ENCODE measurements around the gene LSS. TPM values are rescaled to one million over a fixed set of nuclear protein-coding genes. Genes with fewer than 3 reads are reported as not detected.
"Not testable (repeated sequence)": the region's sequence is repeated elsewhere in the genome, so short reads cannot be mapped to it uniquely, and the experiment has no call there.

LSS gene
- total RNA-seq, 1 donor from 2014 or later = 43.7 TPM

GRCh38 chr21:46187261-46187660, 41.3 kb downstream of the LSS start:
- Histone ChIP-seq H3K4me3 (ENCODE audit: low read depth, low read length) (no peak overlapping the region), H3K36me3 (ENCODE audit: control insufficient read depth, insufficient read depth, low read length) (peaks cover 7% of the 10 kb centered on the region), H3K27me3 (ENCODE audit: control insufficient read depth, insufficient read depth, low read length) (no peaks in the 10 kb centered on the region)
- FAIRE-seq (no peak), DNase-seq (ENCODE audit: low read depth) (no peak)
- TF ChIP-seq, protein P1, sequence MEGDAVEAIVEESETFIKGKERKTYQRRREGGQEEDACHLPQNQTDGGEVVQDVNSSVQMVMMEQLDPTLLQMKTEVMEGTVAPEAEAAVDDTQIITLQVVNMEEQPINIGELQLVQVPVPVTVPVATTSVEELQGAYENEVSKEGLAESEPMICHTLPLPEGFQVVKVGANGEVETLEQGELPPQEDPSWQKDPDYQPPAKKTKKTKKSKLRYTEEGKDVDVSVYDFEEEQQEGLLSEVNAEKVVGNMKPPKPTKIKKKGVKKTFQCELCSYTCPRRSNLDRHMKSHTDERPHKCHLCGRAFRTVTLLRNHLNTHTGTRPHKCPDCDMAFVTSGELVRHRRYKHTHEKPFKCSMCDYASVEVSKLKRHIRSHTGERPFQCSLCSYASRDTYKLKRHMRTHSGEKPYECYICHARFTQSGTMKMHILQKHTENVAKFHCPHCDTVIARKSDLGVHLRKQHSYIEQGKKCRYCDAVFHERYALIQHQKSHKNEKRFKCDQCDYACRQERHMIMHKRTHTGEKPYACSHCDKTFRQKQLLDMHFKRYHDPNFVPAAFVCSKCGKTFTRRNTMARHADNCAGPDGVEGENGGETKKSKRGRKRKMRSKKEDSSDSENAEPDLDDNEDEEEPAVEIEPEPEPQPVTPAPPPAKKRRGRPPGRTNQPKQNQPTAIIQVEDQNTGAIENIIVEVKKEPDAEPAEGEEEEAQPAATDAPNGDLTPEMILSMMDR (IDR thresholded peaks at IDR 0.05; ENCODE audit: insufficient read depth, low read length, severe bottlenecking) = no peak

- H3K4me3 ChIP-seq (ENCODE audit: low read depth, low read length) = no peak overlapping the region
- TF ChIP-seq, protein P1 (IDR thresholded peaks at IDR 0.05; ENCODE audit: insufficient read depth, low read length, severe bottlenecking) = no peak
- FAIRE-seq = no peak
- no peak for DNase-seq (ENCODE audit: low read depth)
- H3K27me3 ChIP-seq (ENCODE audit: control insufficient read depth, insufficient read depth, low read length) = no peaks in the 10 kb centered on the region
- H3K36me3 ChIP-seq (ENCODE audit: control insufficient read depth, insufficient read depth, low read length) = peaks cover 4% of the 10 kb centered on the region
Measured at GRCh38 chr21:46185716-46186115, 42.9 kb downstream of the LSS start.

DNA sequence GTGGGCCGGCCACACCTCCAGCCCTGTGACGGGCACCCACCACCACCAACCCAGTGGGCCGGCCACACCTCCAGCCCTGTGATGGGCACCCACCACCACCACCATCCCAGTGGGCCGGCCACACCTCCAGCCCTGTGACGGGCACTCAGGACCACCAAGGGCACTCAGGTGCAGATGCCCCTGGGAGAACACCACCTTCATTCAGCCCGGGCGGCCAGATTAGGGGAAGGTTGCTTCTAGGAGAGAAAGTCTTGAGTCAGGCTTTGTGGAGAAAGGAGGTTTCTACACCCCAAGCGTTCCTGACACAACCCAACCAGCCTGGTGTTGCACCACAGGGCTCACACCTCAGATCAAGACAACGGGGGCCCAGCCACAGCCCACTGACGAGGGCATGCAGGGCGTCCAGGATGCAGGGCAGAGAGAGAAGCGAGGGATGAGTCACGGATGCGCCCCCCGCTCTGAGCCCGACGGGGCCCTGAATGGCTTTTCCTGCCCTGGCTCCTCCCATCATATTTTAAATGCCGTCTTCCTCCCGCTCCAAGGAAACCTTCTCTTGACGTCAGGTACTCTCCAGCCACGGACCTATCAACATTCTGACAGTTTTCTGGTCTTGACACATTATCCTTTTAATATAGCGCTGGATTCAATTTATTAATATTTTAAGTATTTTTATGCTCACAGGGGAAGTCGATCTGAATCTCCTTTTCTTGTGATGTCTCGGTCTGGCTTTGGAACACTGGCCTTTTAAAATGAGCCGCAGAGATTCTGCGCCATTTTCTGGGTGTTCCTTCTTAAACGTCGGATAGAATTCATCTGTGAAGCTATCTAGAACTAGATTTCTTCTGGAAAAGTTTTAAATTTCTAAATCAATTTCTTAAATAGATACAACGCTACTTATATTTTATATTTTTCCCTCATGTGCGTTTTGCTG, 43.7 kb downstream of the LSS start:
- peak; percentile 68 for DNase-seq (ENCODE audit: low read depth)
- TF ChIP-seq, protein P1 (IDR thresholded peaks at IDR 0.05; ENCODE audit: insufficient read depth, low read length, severe bottlenecking) = no peak
- peaks cover 2% of the 10 kb centered on the region for H3K36me3 ChIP-seq (ENCODE audit: control insufficient read depth, insufficient read depth, low read length)
- FAIRE-seq = no peak
- H3K4me3 ChIP-seq (ENCODE audit: low read depth, low read length) = peak overlapping the region; percentile 81
- H3K27me3 ChIP-seq (ENCODE audit: control insufficient read depth, insufficient read depth, low read length) = no peaks in the 10 kb centered on the region

- H3K36me3 ChIP-seq (ENCODE audit: control insufficient read depth, insufficient read depth, low read length) = peaks cover 2% of the 10 kb centered on the region
- TF ChIP-seq, protein P1 (IDR thresholded peaks at IDR 0.05; ENCODE audit: insufficient read depth, low read length, severe bottlenecking) = no peak
- DNase-seq (ENCODE audit: low read depth) (peak; percentile 63), FAIRE-seq (no peak)
- H3K4me3 ChIP-seq (ENCODE audit: low read depth, low read length) = peak within 1 kb of the TSS; percentile 81
- no peaks in the 10 kb centered on the region for H3K27me3 ChIP-seq (ENCODE audit: control insufficient read depth, insufficient read depth, low read length)
Measured at GRCh38 chr21:46183910-46184624, 44.5 kb downstream of the LSS start, which contains the start of gene SPATC1L. TSS of gene SPATC1L (minus strand) at chr21:46184459. CDS start at chr21:46182816, 1,643 bp downstream.

DNA sequence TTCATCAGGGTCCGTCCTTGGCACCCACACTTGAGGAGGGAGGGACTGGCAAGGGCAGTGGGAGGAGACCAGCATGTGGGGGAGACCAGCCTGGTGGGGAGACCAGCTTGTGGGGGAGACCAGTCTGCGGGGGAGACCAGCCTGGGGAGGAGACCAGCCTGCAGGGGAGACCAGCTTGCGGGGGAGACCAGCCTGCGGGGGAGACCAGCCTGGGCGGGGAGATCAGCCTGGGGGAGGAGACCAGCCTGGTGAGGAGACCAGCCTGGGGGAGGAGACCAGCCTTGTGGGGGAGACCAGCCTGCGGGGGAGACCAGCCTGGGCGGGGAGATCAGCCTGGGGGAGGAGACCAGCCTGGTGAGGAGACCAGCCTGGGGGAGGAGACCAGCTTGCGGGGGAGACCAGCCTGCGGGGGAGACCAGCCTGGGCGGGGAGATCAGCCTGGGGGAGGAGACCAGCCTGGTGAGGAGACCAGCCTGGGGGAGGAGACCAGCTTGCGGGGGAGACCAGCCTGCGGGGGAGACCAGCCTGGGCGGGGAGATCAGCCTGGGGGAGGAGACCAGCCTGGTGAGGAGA, 45.2 kb downstream of the LSS start:
- H3K27me3 ChIP-seq (ENCODE audit: control insufficient read depth, insufficient read depth, low read length); H3K36me3 ChIP-seq (ENCODE audit: control insufficient read depth, insufficient read depth, low read length); FAIRE-seq; DNase-seq (ENCODE audit: low read depth): not testable (repeated sequence)
- H3K4me3 ChIP-seq (ENCODE audit: low read depth, low read length) = peak overlapping the region; percentile 56
